Progenitor cell of endocrine pancreas (in vitro differentiated cells): Measurements from ENCODE around the gene CERCAM. TPM values are rescaled to one million over a fixed set of nuclear protein-coding genes. Genes with fewer than 3 reads are reported as not detected.

Source experiments
- DNase-seq: peaks from one replicate; pipeline ENCODE4 v3.0.0; 2021; ENCODE audit warnings: low spot score; ENCODE audit not compliant: unreplicated experiment
- H3K27ac Mint-ChIP-seq: 2 replicates; pipeline ENCODE4 v1.8.0; 2021; ENCODE audit warnings: mild to moderate bottlenecking, moderate library complexity, mixed read lengths
- H3K27me3 Mint-ChIP-seq: 2 replicates; pipeline ENCODE4 v1.8.0; 2021; ENCODE audit warnings: mixed read lengths
- H3K36me3 Mint-ChIP-seq: 2 replicates; pipeline ENCODE4 v1.8.0; 2022; ENCODE audit warnings: mixed read lengths; ENCODE audit not compliant: insufficient read depth
- H3K4me1 Mint-ChIP-seq: 2 replicates; pipeline ENCODE4 v1.8.0; 2021; ENCODE audit warnings: low read depth, mixed read lengths
- H3K4me3 Mint-ChIP-seq: 2 replicates; pipeline ENCODE4 v1.8.0; 2021; ENCODE audit warnings: low read depth, mild to moderate bottlenecking, moderate library complexity, mixed read lengths
- H3K9me3 Mint-ChIP-seq: 2 replicates; pipeline ENCODE4 v1.8.0; 2021; ENCODE audit warnings: low read depth, mixed read lengths
- total RNA-seq: library from RNA; stranded (reverse); gene quantifications from 2 replicates; pipeline ENCODE4 v1.2.1, GENCODE V29; 2021
- TF ChIP-seq, protein P1 (sequence below): fragments of 200-600 bp; sonication (generic); IDR thresholded peaks from one replicate; pipeline ENCODE4 v1.5.0; 2021; ENCODE audit warnings: antibody characterized with exemption, mild to moderate bottlenecking; ENCODE audit not compliant: unreplicated experiment

Gene CERCAM
- total RNA-seq, 1 donor from 2014 or later, result 19.6 TPM

GRCh38 chr9:128405077-128405779 lies 15.4 kb upstream of the CERCAM start:
- no peak overlapping the region for H3K4me3 Mint-ChIP-seq
- H3K36me3 Mint-ChIP-seq, result no peaks in the 10 kb centered on the region
- no peaks in the 10 kb centered on the region for H3K9me3 Mint-ChIP-seq
- TF ChIP-seq, protein P1, sequence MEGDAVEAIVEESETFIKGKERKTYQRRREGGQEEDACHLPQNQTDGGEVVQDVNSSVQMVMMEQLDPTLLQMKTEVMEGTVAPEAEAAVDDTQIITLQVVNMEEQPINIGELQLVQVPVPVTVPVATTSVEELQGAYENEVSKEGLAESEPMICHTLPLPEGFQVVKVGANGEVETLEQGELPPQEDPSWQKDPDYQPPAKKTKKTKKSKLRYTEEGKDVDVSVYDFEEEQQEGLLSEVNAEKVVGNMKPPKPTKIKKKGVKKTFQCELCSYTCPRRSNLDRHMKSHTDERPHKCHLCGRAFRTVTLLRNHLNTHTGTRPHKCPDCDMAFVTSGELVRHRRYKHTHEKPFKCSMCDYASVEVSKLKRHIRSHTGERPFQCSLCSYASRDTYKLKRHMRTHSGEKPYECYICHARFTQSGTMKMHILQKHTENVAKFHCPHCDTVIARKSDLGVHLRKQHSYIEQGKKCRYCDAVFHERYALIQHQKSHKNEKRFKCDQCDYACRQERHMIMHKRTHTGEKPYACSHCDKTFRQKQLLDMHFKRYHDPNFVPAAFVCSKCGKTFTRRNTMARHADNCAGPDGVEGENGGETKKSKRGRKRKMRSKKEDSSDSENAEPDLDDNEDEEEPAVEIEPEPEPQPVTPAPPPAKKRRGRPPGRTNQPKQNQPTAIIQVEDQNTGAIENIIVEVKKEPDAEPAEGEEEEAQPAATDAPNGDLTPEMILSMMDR, result no peak
- H3K27ac Mint-ChIP-seq, result peak overlapping the region; percentile 92
- H3K4me1 Mint-ChIP-seq, result peaks cover 4% of the 10 kb centered on the region
- peaks cover 44% of the 10 kb centered on the region for H3K27me3 Mint-ChIP-seq
- no peak for DNase-seq

- TF ChIP-seq, protein P1, result no peak
- no peak for DNase-seq
- Mint-ChIP-seq H3K4me3 (no peak overlapping the region), H3K9me3 (no peaks in the 10 kb centered on the region), H3K27me3 (peaks cover 44% of the 10 kb centered on the region), H3K4me1 (peaks cover 4% of the 10 kb centered on the region), H3K27ac (no peak overlapping the region), H3K36me3 (no peaks in the 10 kb centered on the region)
These were observed 14.9 kb upstream of the CERCAM start for GRCh38 chr9:128405780-128406171.

- Mint-ChIP-seq H3K4me1 (peaks cover 4% of the 10 kb centered on the region), H3K9me3 (no peaks in the 10 kb centered on the region), H3K27ac (no peak overlapping the region), H3K4me3 (no peak overlapping the region), H3K27me3 (peaks cover 47% of the 10 kb centered on the region), H3K36me3 (no peaks in the 10 kb centered on the region)
- no peak for DNase-seq
- TF ChIP-seq, protein P1, result no peak
These were observed 13.7 kb upstream of the CERCAM start for GRCh38 chr9:128406848-128407391.

GRCh38 chr9:128408963-128409431 lies 11.7 kb upstream of the CERCAM start:
- DNase-seq, result no peak
- Mint-ChIP-seq H3K9me3 (no peaks in the 10 kb centered on the region), H3K4me1 (peaks cover 4% of the 10 kb centered on the region), H3K27ac (no peak overlapping the region), H3K36me3 (no peaks in the 10 kb centered on the region), H3K4me3 (no peak overlapping the region), H3K27me3 (peaks cover 48% of the 10 kb centered on the region)
- TF ChIP-seq, protein P1, result no peak

GRCh38 chr9:128409450-128409849 lies 11.2 kb upstream of the CERCAM start:
- no peak overlapping the region for H3K4me3 Mint-ChIP-seq
- no peak for DNase-seq
- peaks cover 52% of the 10 kb centered on the region for H3K27me3 Mint-ChIP-seq
- no peak overlapping the region for H3K27ac Mint-ChIP-seq
- H3K36me3 Mint-ChIP-seq, result no peaks in the 10 kb centered on the region
- no peaks in the 10 kb centered on the region for H3K9me3 Mint-ChIP-seq
- peaks cover 4% of the 10 kb centered on the region for H3K4me1 Mint-ChIP-seq
- TF ChIP-seq, protein P1, result no peak
